CD14-positive monocyte (primary cell): ENCODE results near the gene DLGAP4. TPM values are rescaled to one million over a fixed set of nuclear protein-coding genes. Genes with fewer than 3 reads are reported as not detected.

Experiments used
- DNase-seq, 3 donors: peaks; one replicate each; pipeline ENCODE4 v3.0.0-alpha.2; 2011 to 2022
- H2AFZ ChIP-seq: 2 replicates; pipeline ENCODE4 v1.6.0; 2012; ENCODE audit warnings: mild to moderate bottlenecking, low read depth, low read length, inconsistent platforms; ENCODE audit not compliant: insufficient read depth, poor library complexity, severe bottlenecking
- H3K27ac ChIP-seq, 2 donors: 1 replicate in 1 of 2; 2 replicates in 1 of 2; pipeline ENCODE4 v1.5.1; 2012 to 2013; ENCODE audit warnings: low read length in 2 of 2, control low read depth in 1 of 2, inconsistent platforms in 1 of 2, low read depth in 1 of 2, mild to moderate bottlenecking in 1 of 2
- H3K27me3 ChIP-seq, 2 donors: one replicate each; pipeline versions ENCODE4 v1.6.0 to v1.6.1; 2011 to 2013; ENCODE audit warnings: low read length in 2 of 2; ENCODE audit not compliant: control insufficient read depth in 2 of 2, insufficient read depth in 2 of 2
- H3K36me3 ChIP-seq, 2 donors: replicated peaks in 1 of 2; 1 replicate in 1 of 2; 2 replicates in 1 of 2; pipeline versions ENCODE4 v1.5.1 to v1.6.1; 2012 to 2013; ENCODE audit warnings: low read length in 2 of 2, control low read depth in 1 of 2, inconsistent platforms in 1 of 2, mild to moderate bottlenecking in 1 of 2; ENCODE audit not compliant: insufficient read depth in 2 of 2, control insufficient read depth in 1 of 2
- H3K4me1 ChIP-seq, 2 donors: 1 replicate in 1 of 2; 2 replicates in 1 of 2; pipeline versions ENCODE4 v1.5.1 to v1.6.1; 2012 to 2013; ENCODE audit warnings: low read length in 2 of 2, control low read depth in 1 of 2, inconsistent platforms in 1 of 2, mild to moderate bottlenecking in 1 of 2, moderate library complexity in 1 of 2; ENCODE audit not compliant: insufficient read depth in 2 of 2, control insufficient read depth in 1 of 2
- H3K4me2 ChIP-seq: replicated peaks from 2 replicates; pipeline ENCODE3; 2012; ENCODE audit warnings: low read length, moderate library complexity, mild to moderate bottlenecking; ENCODE audit not compliant: poor library complexity, severe bottlenecking; ENCODE audit errors: extremely low read depth
- H3K4me3 ChIP-seq, 3 experiments: fragments of 200-600 bp in 1 of 3; sonication (generic) in 1 of 3; replicated peaks in 1 of 3; 1 replicate in 2 of 3; 2 replicates in 1 of 3; pipeline ENCODE4 v1.5.1; 2011 to 2013; ENCODE audit warnings: low read length in 3 of 3, mild to moderate bottlenecking in 3 of 3, control low read depth in 2 of 3, low read depth in 2 of 3, inconsistent platforms in 1 of 3, moderate library complexity in 1 of 3
- H3K79me2 ChIP-seq: 2 replicates; pipeline ENCODE4 v1.6.0; 2012; ENCODE audit warnings: mild to moderate bottlenecking, control low read depth, inconsistent platforms, low read length, moderate library complexity; ENCODE audit not compliant: insufficient read depth
- H3K9ac ChIP-seq: 2 replicates; pipeline ENCODE4 v1.6.0; 2017; ENCODE audit warnings: low read length, mild to moderate bottlenecking; ENCODE audit not compliant: insufficient read depth, poor library complexity, severe bottlenecking
- H3K9me3 ChIP-seq, 2 donors: replicated peaks in 1 of 2; 1 replicate in 1 of 2; 2 replicates in 1 of 2; pipeline versions ENCODE4 v1.5.1 to v1.6.1; 2012 to 2013; ENCODE audit warnings: low read length in 2 of 2, control low read depth in 1 of 2; ENCODE audit not compliant: control insufficient read depth in 1 of 2, insufficient read depth in 1 of 2
- H4K20me1 ChIP-seq: 2 replicates; pipeline ENCODE4 v1.6.0; 2012; ENCODE audit warnings: mild to moderate bottlenecking, low read length, control low read depth, moderate library complexity; ENCODE audit not compliant: insufficient read depth
- H3K27ac Mint-ChIP-seq, 7 donors: one replicate each; pipeline ENCODE4 v1.8.0; 2020; ENCODE audit warnings: mild to moderate bottlenecking in 7 of 7, mixed read lengths in 7 of 7, moderate library complexity in 6 of 7, inconsistent platforms in 2 of 7
- H3K27me3 Mint-ChIP-seq, 3 donors: one replicate each; pipeline ENCODE4 v1.8.0; 2021 to 2022; ENCODE audit warnings: low read depth in 3 of 3, mild to moderate bottlenecking in 3 of 3, mixed read lengths in 3 of 3, moderate library complexity in 3 of 3, inconsistent platforms in 1 of 3
- H3K36me3 Mint-ChIP-seq, 2 donors: one replicate each; pipeline ENCODE4 v1.8.0; 2020; ENCODE audit warnings: mixed read lengths in 2 of 2, inconsistent platforms in 1 of 2, mild to moderate bottlenecking in 1 of 2
- H3K4me1 Mint-ChIP-seq: one replicate; pipeline ENCODE4 v1.8.0; 2020; ENCODE audit warnings: mild to moderate bottlenecking, mixed read lengths
- H3K4me3 Mint-ChIP-seq, 2 donors: one replicate each; pipeline ENCODE4 v1.8.0; 2020; ENCODE audit warnings: mild to moderate bottlenecking in 2 of 2, mixed read lengths in 2 of 2, moderate library complexity in 1 of 2
- H3K9me3 Mint-ChIP-seq, 7 donors: one replicate each; pipeline ENCODE4 v1.8.0; 2020 to 2022; ENCODE audit warnings: mixed read lengths in 7 of 7, mild to moderate bottlenecking in 6 of 7, moderate library complexity in 6 of 7, inconsistent platforms in 2 of 7
- CTCF ChIP-seq: fragments of 200-600 bp; IDR thresholded peaks from one replicate; pipeline ENCODE4 v1.8.0; 2022; ENCODE audit warnings: antibody characterized with exemption, mild to moderate bottlenecking
- WGBS: methylation state at CpG from one replicate; pipeline ENCODE4 v1.1.5; 2013; ENCODE audit warnings: missing lambda C conversion rate; ENCODE audit not compliant: insufficient coverage; 5-methylcytosine and 5-hydroxymethylcytosine counted together
- intact Hi-C, 2 donors: fragments of 100-400 bp; cut with micrococcal nuclease; formaldehyde crosslinking; loops; one replicate each; pipeline versions ENCODE4 v1.15.0 to v1.15.1; 2023
- polyA plus RNA-seq, 3 donors: library from polyadenylated mRNA; depleted of rRNA in 1 of 3; unstranded in 2 of 3; stranded (reverse) in 1 of 3; fragments of 300-500 nt in 2 of 3; fragments of >200 nt in 1 of 3; fragmentation: Illumina TruSeq in 2 of 3; gene quantifications; 1 replicate in 2 of 3; 2 replicates in 1 of 3; pipeline ENCODE4 v1.2.3, GENCODE V29; 2012 to 2021

DLGAP4 gene
- polyA plus RNA-seq, 3 donors: 9.9 to 52.7 (median 17.6) TPM

DNA sequence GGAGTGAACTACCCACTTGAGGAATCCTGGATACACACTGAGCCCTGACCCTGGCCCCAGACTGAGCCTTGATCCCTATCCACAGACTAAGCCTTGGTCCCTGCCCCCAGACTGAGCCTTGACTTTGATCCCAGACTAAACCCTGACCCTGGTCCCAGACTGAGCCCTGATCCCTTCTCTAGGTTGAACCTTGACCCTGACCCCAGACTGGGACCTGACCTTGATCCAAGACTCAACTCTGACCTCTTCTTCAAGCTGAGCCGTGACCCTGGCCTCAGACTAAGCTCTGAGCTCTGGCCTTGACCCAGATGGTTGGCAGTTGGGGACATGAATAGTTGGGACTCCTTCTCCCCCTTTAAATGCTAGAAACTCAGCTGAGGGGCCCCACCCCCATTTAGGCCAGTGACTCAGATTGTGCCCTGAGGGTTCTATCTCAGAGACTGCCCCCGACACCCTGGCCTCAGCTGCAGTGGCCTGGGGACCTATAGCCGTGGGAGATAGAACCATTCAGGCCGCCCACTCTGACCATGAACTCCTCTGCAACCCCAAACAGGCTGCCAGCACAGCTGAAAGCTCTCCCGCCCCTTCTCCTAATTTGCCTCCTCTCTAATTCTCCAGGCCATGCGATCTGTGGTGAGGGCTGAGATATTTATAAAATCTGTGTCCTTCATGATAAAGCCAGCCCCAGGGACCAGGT lies 84.7 kb downstream of the DLGAP4 start:
- no peaks in the 10 kb centered on the region for H3K36me3 ChIP-seq
- no peak for TF ChIP-seq CTCF
- no peak overlapping the region for H3K4me2 ChIP-seq
- Mint-ChIP-seq H3K4me1 (no peaks in the 10 kb centered on the region), H3K4me3 (no peak overlapping the region), H3K36me3 (no peaks in the 10 kb centered on the region), H3K9me3 (peaks cover 0 to 2% (median 0%) of the 10 kb centered on the region in 7 donors), H3K27ac (peak overlapping the region in 1 of 7 donors; percentile 23), H3K27me3 (peaks cover 7 to 12% (median 10%) of the 10 kb centered on the region in 3 donors)
- H3K9ac ChIP-seq: no peak overlapping the region
- no peak overlapping the region for H3K27ac ChIP-seq
- 54% methylated on average over 3 of the region's 6 CpGs for WGBS
- no peaks in the 10 kb centered on the region for H4K20me1 ChIP-seq
- no peak overlapping the region for H3K4me3 ChIP-seq
- no peaks in the 10 kb centered on the region for H3K4me1 ChIP-seq
- H2AFZ ChIP-seq: no peak overlapping the region
- no peaks in the 10 kb centered on the region for H3K27me3 ChIP-seq
- no peaks in the 10 kb centered on the region for H3K9me3 ChIP-seq
- H3K79me2 ChIP-seq: no peaks in the 10 kb centered on the region
- intact Hi-C loops: no loop called here
- no peak for DNase-seq

DNA sequence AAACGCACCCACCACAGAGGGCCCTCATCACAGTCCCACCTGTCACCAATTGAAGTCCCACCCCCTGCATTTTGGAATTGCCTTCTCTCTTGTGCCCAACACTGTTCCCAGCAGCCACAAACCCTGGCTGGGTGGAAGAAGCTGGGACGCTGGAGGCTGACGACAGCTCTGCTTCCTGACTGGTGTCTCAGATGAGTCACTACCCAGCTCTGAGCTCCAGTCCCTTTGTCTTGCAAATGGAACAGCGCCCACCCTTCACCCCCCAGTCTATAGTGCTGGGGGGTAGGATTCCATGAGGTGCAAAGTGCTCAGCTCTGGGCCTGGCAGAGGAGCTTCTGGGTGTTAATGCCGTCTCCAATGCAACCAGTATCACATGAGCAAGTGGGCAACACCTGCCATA lies 85.3 kb downstream of the DLGAP4 start:
- H2AFZ ChIP-seq: no peak overlapping the region
- H3K9me3 ChIP-seq: no peaks in the 10 kb centered on the region
- DNase-seq: no peak
- 33% methylated on average over 1 of the region's 5 CpGs for WGBS
- no peak overlapping the region for H3K27ac ChIP-seq
- Mint-ChIP-seq H3K36me3 (no peaks in the 10 kb centered on the region), H3K9me3 (peaks cover 0 to 3% (median 1%) of the 10 kb centered on the region in 7 donors), H3K27me3 (peaks cover 9 to 10% (median 10%) of the 10 kb centered on the region in 3 donors), H3K27ac (no peak overlapping the region), H3K4me3 (no peak overlapping the region), H3K4me1 (no peaks in the 10 kb centered on the region)
- H3K36me3 ChIP-seq: no peaks in the 10 kb centered on the region
- H4K20me1 ChIP-seq: no peaks in the 10 kb centered on the region
- H3K9ac ChIP-seq: no peak overlapping the region
- no peaks in the 10 kb centered on the region for H3K4me1 ChIP-seq
- intact Hi-C loops: no loop called here
- no peak overlapping the region for H3K4me2 ChIP-seq
- no peaks in the 10 kb centered on the region for H3K79me2 ChIP-seq
- no peak for TF ChIP-seq CTCF
- no peaks in the 10 kb centered on the region for H3K27me3 ChIP-seq
- no peak overlapping the region for H3K4me3 ChIP-seq
